ENCODE data around the gene ICE1.

DNA sequence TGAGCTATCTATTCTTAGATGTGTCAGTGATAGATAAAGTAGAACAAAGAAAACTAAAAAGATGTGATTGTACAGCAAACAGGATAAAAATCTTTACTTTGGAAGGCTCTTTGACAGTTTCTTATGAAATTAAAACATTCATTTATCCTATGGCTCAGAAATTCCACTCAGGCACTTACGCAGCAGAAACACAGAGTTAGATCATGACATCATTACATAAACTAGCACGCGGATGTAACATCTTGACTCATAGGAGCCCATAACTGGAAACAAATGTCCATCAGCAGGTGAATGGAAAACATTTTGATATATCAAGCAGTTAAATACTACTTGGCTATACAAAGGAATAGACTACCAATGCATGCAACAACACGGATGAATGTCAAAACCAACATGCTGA lies 45.3 kb downstream of the ICE1 start:
- no peak for TF ChIP-seq POLR2A (IDR thresholded peaks at IDR 0.05; ENCODE audit: low read length)
- TF ChIP-seq, protein P1, sequence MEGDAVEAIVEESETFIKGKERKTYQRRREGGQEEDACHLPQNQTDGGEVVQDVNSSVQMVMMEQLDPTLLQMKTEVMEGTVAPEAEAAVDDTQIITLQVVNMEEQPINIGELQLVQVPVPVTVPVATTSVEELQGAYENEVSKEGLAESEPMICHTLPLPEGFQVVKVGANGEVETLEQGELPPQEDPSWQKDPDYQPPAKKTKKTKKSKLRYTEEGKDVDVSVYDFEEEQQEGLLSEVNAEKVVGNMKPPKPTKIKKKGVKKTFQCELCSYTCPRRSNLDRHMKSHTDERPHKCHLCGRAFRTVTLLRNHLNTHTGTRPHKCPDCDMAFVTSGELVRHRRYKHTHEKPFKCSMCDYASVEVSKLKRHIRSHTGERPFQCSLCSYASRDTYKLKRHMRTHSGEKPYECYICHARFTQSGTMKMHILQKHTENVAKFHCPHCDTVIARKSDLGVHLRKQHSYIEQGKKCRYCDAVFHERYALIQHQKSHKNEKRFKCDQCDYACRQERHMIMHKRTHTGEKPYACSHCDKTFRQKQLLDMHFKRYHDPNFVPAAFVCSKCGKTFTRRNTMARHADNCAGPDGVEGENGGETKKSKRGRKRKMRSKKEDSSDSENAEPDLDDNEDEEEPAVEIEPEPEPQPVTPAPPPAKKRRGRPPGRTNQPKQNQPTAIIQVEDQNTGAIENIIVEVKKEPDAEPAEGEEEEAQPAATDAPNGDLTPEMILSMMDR (IDR thresholded peaks at IDR 0.05), result no peak
- no peak for TF ChIP-seq RAD21 (conservative IDR thresholded peaks at IDR 0.05 in 1 of 2, IDR thresholded peaks at IDR 0.05 in 1 of 2)
- no peak for TF ChIP-seq MAFK (IDR thresholded peaks at IDR 0.05; ENCODE audit: partially characterized antibody)
- TF ChIP-seq KDM5A (IDR thresholded peaks at IDR 0.05), result no peak
- TF ChIP-seq, protein P2, sequence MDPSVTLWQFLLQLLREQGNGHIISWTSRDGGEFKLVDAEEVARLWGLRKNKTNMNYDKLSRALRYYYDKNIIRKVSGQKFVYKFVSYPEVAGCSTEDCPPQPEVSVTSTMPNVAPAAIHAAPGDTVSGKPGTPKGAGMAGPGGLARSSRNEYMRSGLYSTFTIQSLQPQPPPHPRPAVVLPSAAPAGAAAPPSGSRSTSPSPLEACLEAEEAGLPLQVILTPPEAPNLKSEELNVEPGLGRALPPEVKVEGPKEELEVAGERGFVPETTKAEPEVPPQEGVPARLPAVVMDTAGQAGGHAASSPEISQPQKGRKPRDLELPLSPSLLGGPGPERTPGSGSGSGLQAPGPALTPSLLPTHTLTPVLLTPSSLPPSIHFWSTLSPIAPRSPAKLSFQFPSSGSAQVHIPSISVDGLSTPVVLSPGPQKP (IDR thresholded peaks at IDR 0.05; ENCODE audit: low read depth, low read length), result no peak
- TF ChIP-seq, protein P3, sequence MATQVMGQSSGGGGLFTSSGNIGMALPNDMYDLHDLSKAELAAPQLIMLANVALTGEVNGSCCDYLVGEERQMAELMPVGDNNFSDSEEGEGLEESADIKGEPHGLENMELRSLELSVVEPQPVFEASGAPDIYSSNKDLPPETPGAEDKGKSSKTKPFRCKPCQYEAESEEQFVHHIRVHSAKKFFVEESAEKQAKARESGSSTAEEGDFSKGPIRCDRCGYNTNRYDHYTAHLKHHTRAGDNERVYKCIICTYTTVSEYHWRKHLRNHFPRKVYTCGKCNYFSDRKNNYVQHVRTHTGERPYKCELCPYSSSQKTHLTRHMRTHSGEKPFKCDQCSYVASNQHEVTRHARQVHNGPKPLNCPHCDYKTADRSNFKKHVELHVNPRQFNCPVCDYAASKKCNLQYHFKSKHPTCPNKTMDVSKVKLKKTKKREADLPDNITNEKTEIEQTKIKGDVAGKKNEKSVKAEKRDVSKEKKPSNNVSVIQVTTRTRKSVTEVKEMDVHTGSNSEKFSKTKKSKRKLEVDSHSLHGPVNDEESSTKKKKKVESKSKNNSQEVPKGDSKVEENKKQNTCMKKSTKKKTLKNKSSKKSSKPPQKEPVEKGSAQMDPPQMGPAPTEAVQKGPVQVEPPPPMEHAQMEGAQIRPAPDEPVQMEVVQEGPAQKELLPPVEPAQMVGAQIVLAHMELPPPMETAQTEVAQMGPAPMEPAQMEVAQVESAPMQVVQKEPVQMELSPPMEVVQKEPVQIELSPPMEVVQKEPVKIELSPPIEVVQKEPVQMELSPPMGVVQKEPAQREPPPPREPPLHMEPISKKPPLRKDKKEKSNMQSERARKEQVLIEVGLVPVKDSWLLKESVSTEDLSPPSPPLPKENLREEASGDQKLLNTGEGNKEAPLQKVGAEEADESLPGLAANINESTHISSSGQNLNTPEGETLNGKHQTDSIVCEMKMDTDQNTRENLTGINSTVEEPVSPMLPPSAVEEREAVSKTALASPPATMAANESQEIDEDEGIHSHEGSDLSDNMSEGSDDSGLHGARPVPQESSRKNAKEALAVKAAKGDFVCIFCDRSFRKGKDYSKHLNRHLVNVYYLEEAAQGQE (IDR thresholded peaks at IDR 0.05), result no peak
- no peak for TF ChIP-seq NR3C1 (IDR thresholded peaks at IDR 0.05)
- TF ChIP-seq TFCP2L1 (CRISPR knock-in tag; IDR thresholded peaks at IDR 0.05), result no peak
- TF ChIP-seq EP300 (IDR thresholded peaks at IDR 0.05), result no peak
- no peak for TF ChIP-seq SMC3 (IDR thresholded peaks at IDR 0.05)
- no peak for TF ChIP-seq MAZ (IDR thresholded peaks at IDR 0.05; ENCODE audit: borderline replicate concordance, low read depth, low read length)

Measured in A549 (cell line).